ENCODE data around the gene MFN1. TPM values are rescaled to one million over a fixed set of nuclear protein-coding genes. Genes with fewer than 3 reads are reported as not detected.

The MFN1 gene
- total and polyA plus RNA-seq, 8 donors, result 38.8 to 82.0 (median 66.6) TPM

DNA sequence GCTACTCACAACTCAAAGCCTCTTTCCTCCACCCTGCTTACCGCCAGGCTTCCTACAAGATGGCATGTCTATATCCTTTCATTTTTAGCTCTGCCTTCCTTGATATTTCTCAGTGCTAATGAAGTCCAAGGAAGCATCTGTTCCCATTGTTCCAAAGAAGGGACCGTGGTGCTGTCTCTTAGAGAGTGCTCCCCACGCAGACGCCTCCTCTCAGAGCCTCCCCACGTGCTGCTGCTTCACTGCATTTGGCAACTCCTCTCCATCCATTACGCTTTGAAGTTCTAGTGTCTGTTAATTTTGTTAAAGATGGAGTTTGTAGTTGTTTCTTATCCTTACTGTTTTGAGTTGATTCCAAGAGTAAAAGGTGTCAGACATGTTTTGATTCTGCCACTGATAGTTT lies 77.6 kb downstream of the MFN1 start:
- TF ChIP-seq, protein P1, sequence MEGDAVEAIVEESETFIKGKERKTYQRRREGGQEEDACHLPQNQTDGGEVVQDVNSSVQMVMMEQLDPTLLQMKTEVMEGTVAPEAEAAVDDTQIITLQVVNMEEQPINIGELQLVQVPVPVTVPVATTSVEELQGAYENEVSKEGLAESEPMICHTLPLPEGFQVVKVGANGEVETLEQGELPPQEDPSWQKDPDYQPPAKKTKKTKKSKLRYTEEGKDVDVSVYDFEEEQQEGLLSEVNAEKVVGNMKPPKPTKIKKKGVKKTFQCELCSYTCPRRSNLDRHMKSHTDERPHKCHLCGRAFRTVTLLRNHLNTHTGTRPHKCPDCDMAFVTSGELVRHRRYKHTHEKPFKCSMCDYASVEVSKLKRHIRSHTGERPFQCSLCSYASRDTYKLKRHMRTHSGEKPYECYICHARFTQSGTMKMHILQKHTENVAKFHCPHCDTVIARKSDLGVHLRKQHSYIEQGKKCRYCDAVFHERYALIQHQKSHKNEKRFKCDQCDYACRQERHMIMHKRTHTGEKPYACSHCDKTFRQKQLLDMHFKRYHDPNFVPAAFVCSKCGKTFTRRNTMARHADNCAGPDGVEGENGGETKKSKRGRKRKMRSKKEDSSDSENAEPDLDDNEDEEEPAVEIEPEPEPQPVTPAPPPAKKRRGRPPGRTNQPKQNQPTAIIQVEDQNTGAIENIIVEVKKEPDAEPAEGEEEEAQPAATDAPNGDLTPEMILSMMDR (IDR thresholded peaks at IDR 0.05), result no peak
- H3K36me3 ChIP-seq, result peaks cover 0 to 30% of the 10 kb centered on the region in 2 donors
- peaks cover 0 to 8% of the 10 kb centered on the region in 2 donors for H3K4me1 ChIP-seq
- no peak overlapping the region for H3K4me3 ChIP-seq
- H3K27ac ChIP-seq, result no peak overlapping the region
- DNase-seq, result no peak
- intact Hi-C loops (cut with DNase I), result loop anchor here in 1 of 2 donors (10.0 kb wide), 1 partner anchor 130 kb away; no protein-coding TSS in a partner anchor
- H3K27me3 ChIP-seq, result no peaks in the 10 kb centered on the region
- H3K9me3 ChIP-seq, result no peaks in the 10 kb centered on the region
- no peak for ATAC-seq

DNA sequence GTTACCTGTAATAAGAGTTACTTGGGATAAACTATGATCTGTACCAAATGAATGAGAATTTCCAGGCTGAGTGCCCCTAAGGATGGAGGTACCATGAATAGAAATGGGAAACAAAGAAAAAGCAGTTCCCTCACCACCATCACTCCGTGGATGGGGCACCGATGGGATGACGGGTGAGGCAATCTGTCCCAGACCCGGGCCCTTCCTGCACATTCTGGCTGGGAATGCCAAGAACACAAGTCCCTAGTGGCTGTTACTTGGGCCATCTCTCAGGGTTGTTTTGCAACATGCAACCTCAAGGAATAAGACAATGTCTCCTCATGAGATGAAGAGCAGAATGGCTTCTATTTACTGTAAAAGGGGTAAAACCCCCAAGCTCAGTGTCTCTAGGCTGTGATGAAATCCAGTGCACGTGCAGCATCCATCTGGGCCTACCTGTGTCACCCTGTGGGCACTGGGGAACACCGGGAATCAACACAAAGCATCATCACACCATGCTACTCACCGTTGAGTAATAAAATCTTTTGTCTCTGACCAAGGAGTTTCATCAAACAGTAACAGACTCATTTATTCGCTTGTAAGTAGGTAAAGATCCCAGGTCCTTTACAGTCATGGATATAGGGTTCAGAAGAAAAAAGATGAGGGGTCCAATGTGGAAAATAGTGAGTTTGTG lies 81.5 kb downstream of the MFN1 start:
- DNase-seq, result no peak

DNA sequence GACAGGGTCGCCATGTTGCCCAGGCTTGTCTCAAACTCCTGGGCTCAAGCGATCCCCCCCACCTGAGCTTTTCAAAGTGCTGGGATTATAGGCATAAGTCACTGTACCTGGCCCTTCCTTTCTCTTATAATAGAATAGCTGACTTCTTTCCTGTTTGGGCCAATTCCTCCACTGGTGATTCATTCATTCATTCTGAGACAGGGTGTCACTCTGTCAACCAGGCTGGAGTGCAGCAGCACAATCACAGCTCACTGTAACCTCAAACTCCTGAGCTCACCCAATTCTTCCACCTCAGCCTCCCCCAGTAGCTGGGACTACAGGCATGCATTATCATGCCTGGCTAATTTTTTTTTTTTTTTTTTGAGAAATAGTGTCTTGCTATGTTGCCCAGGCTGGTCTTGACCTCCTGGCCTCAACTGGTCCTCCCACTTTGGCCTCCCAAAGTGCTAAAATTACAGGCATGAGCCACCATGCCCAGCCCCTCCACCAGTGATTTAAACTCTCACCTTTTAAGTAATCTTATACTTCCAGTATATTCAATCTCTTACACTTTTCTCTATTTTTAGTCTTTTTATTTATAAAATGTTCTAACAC lies 82.9 kb downstream of the MFN1 start:
- DNase-seq (no peak), ATAC-seq (no peak)
- Histone ChIP-seq H3K27me3 (no peaks in the 10 kb centered on the region), H3K36me3 (peaks cover 0 to 6% of the 10 kb centered on the region in 2 donors), H3K4me3 (no peak overlapping the region), H3K4me1 (peaks cover 0 to 35% of the 10 kb centered on the region in 2 donors), H3K27ac (peak overlapping the region in 1 of 2 donors; percentile 73), H3K9me3 (no peaks in the 10 kb centered on the region)
- intact Hi-C loops (cut with DNase I), result no loop called here
- TF ChIP-seq, protein P1 (IDR thresholded peaks at IDR 0.05), result no peak

More for the DNA sequence above, 81.5 kb downstream of the MFN1 start:
- Histone ChIP-seq H3K4me3 (no peak overlapping the region), H3K27me3 (no peaks in the 10 kb centered on the region), H3K36me3 (peaks cover 0 to 19% of the 10 kb centered on the region in 2 donors), H3K27ac (no peak overlapping the region), H3K4me1 (peaks cover 0 to 35% of the 10 kb centered on the region in 2 donors), H3K9me3 (no peaks in the 10 kb centered on the region)
- intact Hi-C loops (cut with DNase I), result loop anchor here in 1 of 2 donors (10.0 kb wide), 1 partner anchor 126 kb away; no protein-coding TSS in a partner anchor
- TF ChIP-seq, protein P1 (IDR thresholded peaks at IDR 0.05), result no peak
- ATAC-seq, result no peak

DNA sequence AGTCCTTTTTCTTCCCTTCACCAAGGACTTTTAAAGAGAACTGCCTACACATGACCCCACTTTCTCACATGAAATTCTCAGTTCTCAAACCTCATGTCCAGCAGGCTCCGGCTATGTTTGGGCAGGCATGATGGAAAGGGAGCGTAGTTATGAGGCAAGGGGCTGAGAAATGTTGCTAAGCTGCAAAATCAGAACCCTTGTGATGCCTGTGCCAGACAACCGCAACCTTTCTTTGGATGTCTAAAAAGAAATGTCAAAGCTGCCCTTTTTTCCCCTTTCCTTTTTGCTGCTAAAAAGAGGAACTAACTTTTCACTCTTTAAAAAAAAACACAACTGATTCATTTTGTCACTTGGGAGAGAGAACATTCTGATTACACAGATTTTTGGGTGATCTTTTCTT lies 84.5 kb downstream of the MFN1 start:
- ATAC-seq, result peak; percentile 70
- peak overlapping the region in 1 of 2 donors; percentile 73 for H3K27ac ChIP-seq

DNA sequence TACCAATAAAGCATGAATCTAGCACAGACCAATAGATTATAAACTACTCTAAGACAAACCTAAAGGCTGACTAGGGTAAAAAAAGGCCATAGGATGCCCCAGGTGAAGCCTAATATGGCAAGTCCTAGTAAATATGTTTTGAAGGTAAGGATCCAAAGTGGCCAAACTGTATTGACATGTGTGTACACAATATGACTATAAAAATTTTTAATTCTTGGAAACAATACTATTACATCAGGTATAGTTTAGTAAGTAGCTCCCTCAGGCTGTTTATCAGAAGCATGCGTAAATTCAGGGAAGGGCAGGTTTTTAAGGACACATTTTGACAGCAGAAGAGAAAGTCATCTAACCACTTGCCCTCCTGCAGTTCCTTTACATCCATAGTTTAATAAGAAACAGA lies 84.9 kb downstream of the MFN1 start:
- no peaks in the 10 kb centered on the region for H3K9me3 ChIP-seq
- no peaks in the 10 kb centered on the region for H3K36me3 ChIP-seq
- TF ChIP-seq, protein P1 (IDR thresholded peaks at IDR 0.05), result no peak
- intact Hi-C loops (cut with DNase I), result no loop called here
- ATAC-seq, result no peak
- no peak for DNase-seq
- no peaks in the 10 kb centered on the region for H3K27me3 ChIP-seq
- peaks cover 0 to 54% of the 10 kb centered on the region in 2 donors for H3K4me1 ChIP-seq
- H3K27ac ChIP-seq, result peak overlapping the region in 1 of 2 donors; percentile 73
- H3K4me3 ChIP-seq, result no peak overlapping the region

More for the DNA sequence above, 84.5 kb downstream of the MFN1 start:
- intact Hi-C loops (cut with DNase I), result no loop called here
- DNase-seq, result peak in 2 of 4 donors; percentile 22 to 54
- no peaks in the 10 kb centered on the region for H3K36me3 ChIP-seq
- H3K4me1 ChIP-seq, result peaks cover 0 to 50% of the 10 kb centered on the region in 2 donors
- H3K9me3 ChIP-seq, result no peaks in the 10 kb centered on the region
- no peak overlapping the region for H3K4me3 ChIP-seq
- no peaks in the 10 kb centered on the region for H3K27me3 ChIP-seq
- TF ChIP-seq, protein P1 (IDR thresholded peaks at IDR 0.05), result no peak

All from left lung (tissue), 10 donors.